ENCODE measurements around the gene KCNT2.

- TF ChIP-seq CTCF (IDR thresholded peaks at IDR 0.05) (no peak), POLR2A (IDR thresholded peaks at IDR 0.05; ENCODE audit: low read length) (no peak), BCL3 (IDR thresholded peaks at IDR 0.05) (no peak)
Measured at GRCh38 chr1:196464480-196464941, 143.7 kb downstream of the KCNT2 start.

All from A549 (cell line).